HepG2 (cell line): ENCODE results near the gene KRTAP5-9. TPM values are rescaled to one million over a fixed set of nuclear protein-coding genes. Genes with fewer than 3 reads are reported as not detected.
A peak's percentile ranks its signal among the peaks of the same experiment; 100 is the strongest.

Source experiments
- ATAC-seq: fragments of 200-7000 bp; cut with Tn5 transposase; 3 replicates; pipeline ENCODE4 v1.9.1; 2020; ENCODE audit warnings: mild to moderate bottlenecking, moderate library complexity
- BruUV-seq: library from RNA; stranded (reverse); fragments of 400-500 nt; replicated peaks from 2 replicates; lab custom pipeline; 2021; lab: Mats Ljungman, UMichigan
- CTCF ChIA-PET: fragments of 300-600 bp; formaldehyde crosslinking; extraction: SDS; loops from one replicate; lab custom pipeline; 2021; ENCODE audit warnings: low total read pairs, inconsistent platforms, low intra/inter-chr PET ratio; lab: Yijun Ruan, JAX
- POLR2A ChIA-PET: fragments of 350-600 bp; sonication (Branson Sonifier 250); formaldehyde crosslinking; loops from one replicate; lab custom pipeline; 2020; ENCODE audit warnings: antibody characterized with exemption, inconsistent platforms; lab: Yijun Ruan, JAX
- DNase-seq: peaks from one replicate; pipeline ENCODE4 v3.0.0-alpha.2; 2015; ENCODE audit warnings: low spot score
- FAIRE-seq: peaks from 3 replicates; lab custom pipeline; 2011; peaks lifted over from hg19 to GRCh38; lab: Jason Lieb, UNC
- H2AFZ ChIP-seq: one replicate; pipeline ENCODE4 v1.6.1; 2011; ENCODE audit warnings: low read length, inconsistent platforms
- H3K27ac ChIP-seq: fragments of 300-600 bp; 3 replicates; pipeline ENCODE4 v1.8.0; 2011; ENCODE audit warnings: mixed run types, mild to moderate bottlenecking, mixed read lengths, low read length, inconsistent platforms; ENCODE audit not compliant: insufficient read depth; ENCODE audit errors: extremely low read length
- H3K27me3 ChIP-seq, 2 experiments: fragments of 200-600 bp in 1 of 2; 2 replicates in 1 of 2; 3 replicates in 1 of 2; pipeline versions ENCODE4 v1.6.0 to v1.8.0; 2011; ENCODE audit warnings: low read length in 2 of 2, mild to moderate bottlenecking in 2 of 2, moderate library complexity in 2 of 2, inconsistent platforms in 1 of 2; ENCODE audit not compliant: insufficient read depth in 2 of 2, control insufficient read depth in 1 of 2
- H3K36me3 ChIP-seq, 2 experiments: fragments of 200-600 bp in 1 of 2; replicated peaks in 1 of 2; 2 replicates in 1 of 2; 3 replicates in 1 of 2; pipeline versions ENCODE4 v1.5.1 to v1.8.0; 2011; ENCODE audit warnings: low read length in 2 of 2, inconsistent platforms in 1 of 2; ENCODE audit not compliant: insufficient read depth in 2 of 2, control insufficient read depth in 1 of 2
- H3K4me1 ChIP-seq: 2 replicates; pipeline ENCODE4 v1.5.1; 2012; ENCODE audit warnings: low read length, inconsistent platforms; ENCODE audit not compliant: insufficient read depth
- H3K4me2 ChIP-seq: 2 replicates; pipeline ENCODE4 v1.6.0; 2011; ENCODE audit warnings: low read depth, low read length, inconsistent platforms
- H3K4me3 ChIP-seq, 3 experiments: fragments of 200-600 bp in 1 of 3; sonication (generic), shearing (Covaris generic) in 1 of 3; replicated peaks in 1 of 3; 2 replicates each; pipeline ENCODE4 v1.5.1; 2011 to 2016; ENCODE audit warnings: low read length in 3 of 3, inconsistent platforms in 2 of 3, low read depth in 2 of 3, mild to moderate bottlenecking in 2 of 3, control low read depth in 1 of 3, mixed read lengths in 1 of 3; ENCODE audit not compliant: insufficient read depth in 1 of 3
- H3K79me2 ChIP-seq: one replicate; pipeline ENCODE4 v1.6.1; 2011; ENCODE audit warnings: low read length, inconsistent platforms; ENCODE audit not compliant: insufficient read depth
- H3K9ac ChIP-seq: 2 replicates; pipeline ENCODE4 v1.6.0; 2011; ENCODE audit warnings: mild to moderate bottlenecking, low read depth, low read length, inconsistent platforms; ENCODE audit not compliant: insufficient read depth
- H3K9me3 ChIP-seq: 2 replicates; pipeline ENCODE4 v1.5.1; 2012; ENCODE audit warnings: mild to moderate bottlenecking, low read length
- H4K20me1 ChIP-seq: 2 replicates; pipeline ENCODE4 v1.6.0; 2011; ENCODE audit warnings: inconsistent platforms, mild to moderate bottlenecking, low read length, moderate library complexity; ENCODE audit not compliant: insufficient read depth
- ATAD3A ChIP-seq: sonication (generic); formaldehyde crosslinking; IDR thresholded peaks from 2 replicates; pipeline ENCODE4 v1.4.0; 2020; ENCODE audit warnings: missing genetic modification reagents
- HDAC2 ChIP-seq: sonication (generic); formaldehyde crosslinking; IDR thresholded peaks from 2 replicates; pipeline ENCODE4 v1.4.0; 2020; ENCODE audit warnings: missing genetic modification reagents
- HMG20A ChIP-seq: IDR thresholded peaks from 2 replicates; pipeline ENCODE4 v1.6.1; 2016; ENCODE audit warnings: borderline replicate concordance
- ISX ChIP-seq: sonication (generic); formaldehyde crosslinking; conservative IDR thresholded peaks from 2 replicates; pipeline ENCODE4 v1.5.0; 2020; ENCODE audit warnings: missing genetic modification reagents
- KDM4B ChIP-seq: sonication (generic); formaldehyde crosslinking; IDR thresholded peaks from 2 replicates; pipeline ENCODE4 v1.4.0; 2020; ENCODE audit warnings: missing genetic modification reagents
- NFIB ChIP-seq: sonication (generic); formaldehyde crosslinking; IDR thresholded peaks from 2 replicates; pipeline ENCODE4 v1.9.0; 2021; ENCODE audit warnings: missing genetic modification reagents, mild to moderate bottlenecking, borderline replicate concordance
- NONO ChIP-seq, 2 experiments: fragments of 450-650 bp in 1 of 2; sonication (generic) in 1 of 2; formaldehyde crosslinking in 1 of 2; IDR thresholded peaks in 1 of 2; conservative IDR thresholded peaks in 1 of 2; 2 replicates each; pipeline versions ENCODE4 v1.6.1 to v1.8.0; 2017 to 2022; ENCODE audit warnings: mild to moderate bottlenecking in 1 of 2, missing genetic modification reagents in 1 of 2, moderate library complexity in 1 of 2
- PHF21A ChIP-seq: sonication (generic); formaldehyde crosslinking; IDR thresholded peaks from 2 replicates; pipeline ENCODE4 v1.5.0; 2020; ENCODE audit warnings: mild to moderate bottlenecking, missing genetic modification reagents
- SP4 ChIP-seq: sonication (generic); formaldehyde crosslinking; IDR thresholded peaks from 2 replicates; pipeline ENCODE4 v1.8.1; 2023; ENCODE audit warnings: mild to moderate bottlenecking, missing genetic modification reagents
- TERF1 ChIP-seq: sonication (generic); formaldehyde crosslinking; IDR thresholded peaks from 2 replicates; pipeline ENCODE4 v1.8.0; 2022; ENCODE audit warnings: mild to moderate bottlenecking, missing genetic modification reagents, moderate library complexity
- XRCC5 ChIP-seq: fragments of 200-400 bp; formaldehyde crosslinking; optimal IDR thresholded peaks from 2 replicates; pipeline ENCODE3; 2017; ENCODE audit warnings: mild to moderate bottlenecking, low read length
- ZMAT5 ChIP-seq: sonication (generic); formaldehyde crosslinking; IDR thresholded peaks from 2 replicates; pipeline ENCODE4 v1.5.0; 2020; ENCODE audit warnings: mild to moderate bottlenecking, low read depth, missing genetic modification reagents, borderline replicate concordance
- ZNF232 ChIP-seq: sonication (generic); formaldehyde crosslinking; IDR thresholded peaks from 2 replicates; pipeline ENCODE4 v1.4.0; 2020; ENCODE audit warnings: missing genetic modification reagents, borderline replicate concordance
- ZNF263 ChIP-seq: sonication (generic); formaldehyde crosslinking; IDR thresholded peaks from 2 replicates; pipeline ENCODE4 v1.4.0; 2020; ENCODE audit warnings: missing genetic modification reagents
- ZNF30 ChIP-seq: sonication (generic); formaldehyde crosslinking; IDR thresholded peaks from 2 replicates; pipeline ENCODE4 v1.5.0; 2020; ENCODE audit warnings: mild to moderate bottlenecking, missing genetic modification reagents
- ZNF468 ChIP-seq: sonication (generic); formaldehyde crosslinking; IDR thresholded peaks from 2 replicates; pipeline ENCODE4 v1.8.0; 2022; ENCODE audit warnings: mild to moderate bottlenecking, moderate library complexity, missing genetic modification reagents
- ZNF569 ChIP-seq: sonication (generic); formaldehyde crosslinking; IDR thresholded peaks from 2 replicates; pipeline ENCODE4 v1.5.0; 2020; ENCODE audit warnings: mild to moderate bottlenecking, missing genetic modification reagents, moderate library complexity, borderline replicate concordance
- WGBS: methylation state at CpG from one replicate; pipeline ENCODE4 v1.1.6; 2017; ENCODE audit warnings: low lambda C conversion rate; 5-methylcytosine and 5-hydroxymethylcytosine counted together
- in situ Hi-C: cut with HindIII; loops from 2 replicates; pipeline ENCODE4 v1.10.0; 2017; ENCODE audit warnings: low pct_unique_long_range_greater_than_20kb; ENCODE audit not compliant: extremely low pct_ligation_motif_present
- intact Hi-C: fragments of 100-400 bp; cut with micrococcal nuclease; formaldehyde crosslinking; loops from one replicate; pipeline ENCODE4 v1.10.0; 2022; ENCODE audit not compliant: unreplicated experiment
- polyA plus RNA-seq, 8 experiments: library from polyadenylated mRNA; depleted of rRNA in 3 of 8; stranded (reverse) in 7 of 8; unstranded in 1 of 8; fragments of >200 nt; fragmentation: Illumina TruSeq in 4 of 8; extraction: Trizol in 4 of 8; gene quantifications; 2 replicates each; pipeline versions ENCODE4 v1.2.1 to v1.2.3, GENCODE V29; 2011 to 2016; ENCODE audit warnings: low read depth in 4 of 8, missing spikeins in 1 of 8, mixed read lengths in 1 of 8; ENCODE audit not compliant: insufficient read depth in 1 of 8
- total RNA-seq, 5 experiments: library from RNA; depleted of rRNA; stranded (reverse); fragments of >200 nt; fragmentation: Illumina TruSeq; extraction: Trizol; gene quantifications; 2 replicates each; pipeline ENCODE4 v1.2.3, GENCODE V29; 2016; ENCODE audit warnings: low read depth in 1 of 5
- TF ChIP-seq, protein P1 (sequence below): sonication (generic); formaldehyde crosslinking; IDR thresholded peaks from 2 replicates; pipeline ENCODE4 v1.4.0; 2020; ENCODE audit warnings: mild to moderate bottlenecking, missing genetic modification reagents

KRTAP5-9 gene
- total and polyA plus RNA-seq, 2 of the 13 experiments (the other 11 are each of a cell fraction or from before 2014, with no cell fraction given): 0.09 TPM; not detected in 1

DNA sequence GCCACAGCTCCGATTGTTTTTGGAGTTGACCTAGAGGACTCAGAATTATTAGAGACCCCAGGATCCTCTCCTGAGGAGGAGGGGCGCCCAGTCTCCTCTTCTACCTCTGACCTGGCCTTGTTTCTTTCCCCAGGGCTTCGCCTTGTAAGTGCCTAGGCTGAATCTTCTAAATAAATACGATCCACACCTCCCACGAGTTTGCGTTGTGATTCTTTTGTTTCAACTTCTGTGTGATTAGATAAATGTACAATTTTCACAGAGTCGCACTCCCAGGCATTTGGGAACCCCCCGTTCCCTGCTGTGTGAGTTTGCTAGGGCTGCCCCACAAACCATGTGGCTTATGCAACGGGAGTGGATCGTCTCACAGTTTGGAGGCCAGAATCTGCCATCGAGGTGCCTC is 9.2 kb upstream of the KRTAP5-9 start:
- no peak overlapping the region for H2AFZ ChIP-seq
- DNase-seq: no peak
- WGBS: 83% methylated on average over 11 of the region's 11 CpGs
- H3K27me3 ChIP-seq: no peaks in the 10 kb centered on the region
- H3K4me2 ChIP-seq: 0 out of 2 replicates have a peak overlapping the region, but pooled peaks have one; percentile 12
- no peaks in the 10 kb centered on the region for H4K20me1 ChIP-seq
- no peaks in the 10 kb centered on the region for H3K9me3 ChIP-seq
- intact Hi-C loops (no loop called here), in situ Hi-C loops (no loop called here)
- POLR2A ChIA-PET: no interaction called here
- H3K79me2 ChIP-seq: no peaks in the 10 kb centered on the region
- BruUV-seq: no TSS peak
- no peak overlapping the region for H3K9ac ChIP-seq
- H3K4me1 ChIP-seq: peaks cover 95% of the 10 kb centered on the region
- CTCF ChIA-PET: no interaction called here
- no peak overlapping the region for H3K27ac ChIP-seq
- no peak for ATAC-seq
- no peak for FAIRE-seq
- H3K36me3 ChIP-seq: no peaks in the 10 kb centered on the region
- H3K4me3 ChIP-seq: no peak overlapping the region
- TF ChIP-seq KDM4B (CRISPR knock-in tag) (no peak), HMG20A (CRISPR knock-in tag) (no peak), PHF21A (CRISPR knock-in tag) (no peak), ZNF263 (CRISPR knock-in tag) (no peak), NFIB (CRISPR knock-in tag) (no peak), TERF1 (CRISPR knock-in tag) (no peak), ZNF468 (CRISPR knock-in tag) (no peak), HDAC2 (CRISPR knock-in tag) (no peak), NONO (IDR thresholded peaks at IDR 0.05) (no peak), NONO (CRISPR knock-in tag; conservative IDR thresholded peaks at IDR 0.05) (no peak), ZMAT5 (no peak), ZNF30 (CRISPR knock-in tag) (no peak), ATAD3A (CRISPR knock-in tag) (no peak), ISX (no peak), SP4 (no peak), ZNF569 (CRISPR knock-in tag) (no peak), ZNF232 (CRISPR knock-in tag) (no peak), XRCC5 (no peak)
- TF ChIP-seq, protein P1, sequence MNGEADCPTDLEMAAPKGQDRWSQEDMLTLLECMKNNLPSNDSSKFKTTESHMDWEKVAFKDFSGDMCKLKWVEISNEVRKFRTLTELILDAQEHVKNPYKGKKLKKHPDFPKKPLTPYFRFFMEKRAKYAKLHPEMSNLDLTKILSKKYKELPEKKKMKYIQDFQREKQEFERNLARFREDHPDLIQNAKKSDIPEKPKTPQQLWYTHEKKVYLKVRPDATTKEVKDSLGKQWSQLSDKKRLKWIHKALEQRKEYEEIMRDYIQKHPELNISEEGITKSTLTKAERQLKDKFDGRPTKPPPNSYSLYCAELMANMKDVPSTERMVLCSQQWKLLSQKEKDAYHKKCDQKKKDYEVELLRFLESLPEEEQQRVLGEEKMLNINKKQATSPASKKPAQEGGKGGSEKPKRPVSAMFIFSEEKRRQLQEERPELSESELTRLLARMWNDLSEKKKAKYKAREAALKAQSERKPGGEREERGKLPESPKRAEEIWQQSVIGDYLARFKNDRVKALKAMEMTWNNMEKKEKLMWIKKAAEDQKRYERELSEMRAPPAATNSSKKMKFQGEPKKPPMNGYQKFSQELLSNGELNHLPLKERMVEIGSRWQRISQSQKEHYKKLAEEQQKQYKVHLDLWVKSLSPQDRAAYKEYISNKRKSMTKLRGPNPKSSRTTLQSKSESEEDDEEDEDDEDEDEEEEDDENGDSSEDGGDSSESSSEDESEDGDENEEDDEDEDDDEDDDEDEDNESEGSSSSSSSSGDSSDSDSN: no peak
